ENCODE data around the gene PHYKPL.

PHYKPL gene

DNA sequence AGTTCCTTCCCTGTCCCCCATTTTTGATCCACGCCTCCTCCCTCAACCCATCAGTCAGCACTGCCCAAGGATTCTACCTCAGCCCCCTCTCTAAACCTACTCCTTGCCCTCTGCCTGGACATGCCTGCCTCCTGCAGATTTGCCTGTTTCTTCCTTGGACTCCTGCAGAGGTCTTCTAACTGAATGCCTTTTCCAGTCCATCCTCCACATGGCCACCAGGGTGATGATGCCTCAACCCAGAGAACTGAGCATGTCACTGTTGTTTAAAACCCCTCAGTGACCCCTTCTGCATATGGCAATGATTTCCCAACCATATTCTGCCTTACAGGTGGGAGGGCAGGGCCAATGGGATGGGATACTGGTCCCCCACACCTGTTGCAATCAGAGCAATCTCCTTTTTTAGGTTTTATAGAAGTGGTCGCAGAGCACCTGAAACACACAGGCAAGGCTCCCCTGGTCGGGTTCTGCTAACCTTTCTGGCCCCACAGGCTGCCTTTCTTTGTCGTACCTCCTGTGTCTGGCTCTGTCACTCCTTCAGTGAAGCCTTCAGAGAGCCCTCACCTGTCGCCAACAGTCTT is 9.3 kb downstream of the PHYKPL start:
- no peak for DNase-seq (ENCODE audit: low read depth)

DNA sequence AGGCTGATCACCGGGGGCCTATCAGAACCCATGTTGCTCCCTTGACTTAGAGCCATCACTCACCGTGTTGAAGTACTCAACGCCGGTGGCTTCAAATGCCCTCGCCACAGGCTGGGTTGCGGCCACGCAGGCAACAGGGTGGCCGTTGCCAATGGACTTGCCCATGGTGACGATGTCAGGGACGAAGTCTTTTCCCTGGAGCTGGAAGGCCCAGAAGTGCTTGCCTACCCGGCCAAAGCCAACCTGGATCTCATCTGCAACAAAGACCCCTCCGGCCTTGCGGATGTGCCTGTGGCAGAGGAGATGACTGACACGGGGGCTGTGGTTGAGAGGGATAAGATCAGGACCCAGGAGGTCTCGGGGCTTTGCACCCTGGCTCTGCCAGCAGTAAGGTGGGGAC is 10.3 kb downstream of the PHYKPL start:
- DNase-seq (ENCODE audit: low read depth) = no peak

- no peak for DNase-seq (ENCODE audit: low read depth)
Observed at GRCh38 chr5:178221853-178222252, 10.7 kb downstream of the PHYKPL start.

- no peak for DNase-seq (ENCODE audit: low read depth)
Observed at GRCh38 chr5:178221282-178221681, 11.3 kb downstream of the PHYKPL start.

DNA sequence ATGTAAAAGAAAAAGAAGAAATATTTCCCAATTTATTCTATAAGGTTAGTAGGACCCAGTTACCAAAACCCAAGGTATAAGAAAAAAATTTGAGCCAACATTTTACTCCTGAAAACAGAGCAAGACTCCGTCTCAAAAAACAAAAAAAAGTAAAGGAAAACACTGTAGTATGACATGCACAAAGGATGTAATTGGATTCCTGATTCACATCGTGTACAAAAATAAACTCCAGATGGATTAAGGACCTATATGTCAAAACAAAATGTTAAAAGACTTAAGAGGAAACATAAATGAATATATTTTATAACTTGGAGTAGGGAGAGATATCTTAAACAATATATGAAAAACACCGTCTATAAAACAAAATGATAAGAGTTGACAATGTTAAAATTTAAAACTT is 13.8 kb downstream of the PHYKPL start:
- DNase-seq (ENCODE audit: low read depth) = no peak

DNA sequence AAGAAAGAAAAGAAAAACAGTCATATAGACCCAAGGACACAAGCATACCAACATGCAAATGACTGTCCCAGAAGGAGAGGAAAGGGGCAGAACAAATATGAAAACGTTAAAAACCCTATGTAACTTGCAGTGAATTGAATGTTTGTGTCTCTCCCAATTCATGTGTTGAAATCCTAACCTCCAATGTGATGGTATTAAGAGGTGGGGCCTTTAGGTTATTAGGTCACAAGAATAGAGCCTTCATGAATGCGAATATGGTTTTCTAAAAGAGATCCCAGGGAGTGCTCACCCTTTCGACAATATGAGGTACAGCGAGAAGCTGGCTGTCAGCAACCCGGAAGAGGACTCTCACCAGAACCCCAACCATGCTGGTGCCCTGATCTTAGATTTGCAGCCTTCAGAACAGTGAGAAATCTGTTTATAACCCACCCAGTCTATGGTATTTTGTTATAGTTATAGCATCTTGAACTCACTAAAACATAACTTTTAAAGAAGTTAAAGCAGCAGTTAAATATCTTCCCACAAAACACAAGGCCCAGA is 14.3 kb downstream of the PHYKPL start:
- DNase-seq (ENCODE audit: low read depth) = no peak

DNA sequence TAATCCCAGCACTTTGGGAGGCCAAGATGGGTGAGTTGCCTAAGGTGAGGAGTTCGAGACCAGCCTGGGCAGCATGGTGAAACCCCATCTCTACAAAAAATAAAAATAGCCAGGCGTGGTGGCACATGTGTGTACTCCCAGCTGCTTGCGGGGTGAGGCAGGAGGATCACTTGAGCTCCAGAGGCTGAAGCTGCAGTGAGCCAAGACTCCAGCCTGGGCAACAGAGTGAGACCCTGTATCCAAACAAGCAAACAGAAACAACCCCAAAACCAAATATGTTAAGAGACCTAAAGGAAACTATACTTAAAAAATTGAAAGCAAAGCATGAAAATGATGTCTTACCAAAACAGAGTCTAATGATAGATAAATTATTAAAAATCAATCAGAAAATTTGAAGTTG is 15.8 kb downstream of the PHYKPL start:
- no peak for DNase-seq (ENCODE audit: low read depth)

DNA sequence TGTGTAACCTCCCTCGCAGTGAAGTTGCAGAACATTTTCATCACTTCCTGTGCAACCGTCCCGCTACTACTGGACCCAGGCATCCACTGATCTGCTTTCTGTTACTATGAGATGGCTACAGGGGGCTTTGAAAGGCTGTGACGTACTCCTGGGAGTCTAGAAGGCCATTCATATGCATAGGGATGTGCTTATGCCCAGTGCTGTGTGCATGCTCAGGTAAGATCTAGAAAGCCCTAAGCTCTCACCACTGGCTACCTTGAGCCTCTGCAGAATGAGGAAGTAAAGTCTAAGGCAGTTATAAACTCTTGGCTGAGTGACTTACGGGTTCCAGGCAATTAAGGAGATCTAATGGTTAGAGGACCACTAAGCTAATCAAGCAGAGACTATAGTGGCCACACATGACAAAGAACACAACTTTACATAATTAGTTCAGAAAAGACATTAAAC is 16.5 kb downstream of the PHYKPL start:
- no peak for DNase-seq (ENCODE audit: low read depth)

DNA sequence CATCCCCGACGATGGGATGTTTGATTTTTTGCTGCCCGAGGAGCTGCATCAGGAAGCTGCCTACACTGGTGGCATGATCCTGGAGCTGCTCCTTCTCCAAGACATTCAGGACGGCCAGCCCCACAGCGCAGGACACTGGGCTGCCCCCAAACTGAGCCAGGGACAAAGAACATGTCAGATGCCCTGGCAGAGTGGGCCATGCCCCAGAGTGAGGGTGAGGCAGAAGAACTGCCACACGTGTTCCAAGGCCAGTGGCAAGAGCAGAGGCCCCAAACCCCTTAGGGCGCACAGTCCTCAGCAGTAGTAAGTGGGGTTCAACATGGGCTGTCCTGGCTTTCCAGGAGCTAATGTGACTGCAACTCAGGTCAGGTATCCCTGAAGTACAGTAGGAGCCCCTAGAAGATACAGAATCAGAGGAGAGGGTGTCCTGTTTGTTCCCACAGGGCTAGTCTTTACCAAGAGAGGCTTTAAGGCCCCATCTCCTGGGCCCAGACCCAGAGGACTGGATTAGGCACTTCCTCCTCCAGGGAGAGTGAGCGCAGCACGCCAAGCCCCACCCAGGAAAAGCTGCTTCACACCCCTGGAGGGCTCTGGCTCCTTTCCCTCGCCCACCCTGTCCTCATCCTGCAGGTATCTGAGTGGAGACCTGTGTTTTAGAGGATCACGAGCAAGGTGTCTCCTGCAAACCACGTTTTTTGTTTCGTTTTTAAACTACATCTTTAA is 17.2 kb downstream of the PHYKPL start:
- DNase-seq (ENCODE audit: low read depth) = no peak

- no peak for DNase-seq (ENCODE audit: low read depth)
Observed at GRCh38 chr5:178214160-178214803, 18.3 kb downstream of the PHYKPL start.

DNA sequence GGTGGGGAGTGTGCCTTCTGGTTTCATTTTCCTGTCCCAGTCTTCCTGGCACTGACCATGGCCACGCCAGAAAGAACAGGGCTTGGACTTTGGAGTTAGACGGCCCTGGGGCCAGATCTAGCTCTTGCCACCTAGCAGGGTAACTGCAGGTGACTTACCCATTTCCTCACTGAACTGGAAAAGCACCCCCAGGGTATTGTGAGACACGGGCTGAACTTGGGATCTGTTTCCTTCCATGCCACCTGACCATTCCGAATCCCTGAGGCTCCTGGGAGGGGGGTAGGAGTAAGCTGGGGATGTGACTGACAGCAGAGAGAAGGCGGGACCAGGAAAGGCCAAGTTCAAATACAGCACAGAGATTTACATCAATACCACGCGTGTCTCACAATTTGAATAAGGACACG is 18.9 kb downstream of the PHYKPL start:
- DNase-seq (ENCODE audit: low read depth) = no peak

DNA sequence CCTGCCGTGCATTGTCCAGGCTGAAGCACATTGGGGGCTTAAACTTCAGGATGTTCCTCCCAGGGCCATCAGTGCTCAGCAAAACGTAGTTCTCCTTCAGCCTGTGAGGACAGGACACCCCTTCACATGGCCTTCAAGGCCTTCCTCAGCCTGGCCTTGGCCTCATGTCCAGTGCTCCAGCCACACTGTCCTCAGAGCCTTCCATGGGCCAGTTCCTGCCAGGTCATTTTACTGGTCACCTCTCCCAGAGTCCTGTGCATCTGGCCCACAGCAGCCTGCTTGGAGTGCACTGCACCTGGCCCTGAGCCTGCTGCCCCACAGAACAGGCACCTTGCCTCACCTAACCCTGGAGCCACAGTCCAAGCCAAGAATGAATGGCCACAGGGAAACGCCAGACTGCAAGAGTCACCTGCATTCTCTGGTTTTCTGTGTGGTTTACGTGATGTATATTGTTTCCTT is 19.6 kb downstream of the PHYKPL start:
- no peak for DNase-seq (ENCODE audit: low read depth)

GRCh38 chr5:178212241-178213002 is 20.2 kb downstream of the PHYKPL start:
- DNase-seq (ENCODE audit: low read depth) = no peak

DNA sequence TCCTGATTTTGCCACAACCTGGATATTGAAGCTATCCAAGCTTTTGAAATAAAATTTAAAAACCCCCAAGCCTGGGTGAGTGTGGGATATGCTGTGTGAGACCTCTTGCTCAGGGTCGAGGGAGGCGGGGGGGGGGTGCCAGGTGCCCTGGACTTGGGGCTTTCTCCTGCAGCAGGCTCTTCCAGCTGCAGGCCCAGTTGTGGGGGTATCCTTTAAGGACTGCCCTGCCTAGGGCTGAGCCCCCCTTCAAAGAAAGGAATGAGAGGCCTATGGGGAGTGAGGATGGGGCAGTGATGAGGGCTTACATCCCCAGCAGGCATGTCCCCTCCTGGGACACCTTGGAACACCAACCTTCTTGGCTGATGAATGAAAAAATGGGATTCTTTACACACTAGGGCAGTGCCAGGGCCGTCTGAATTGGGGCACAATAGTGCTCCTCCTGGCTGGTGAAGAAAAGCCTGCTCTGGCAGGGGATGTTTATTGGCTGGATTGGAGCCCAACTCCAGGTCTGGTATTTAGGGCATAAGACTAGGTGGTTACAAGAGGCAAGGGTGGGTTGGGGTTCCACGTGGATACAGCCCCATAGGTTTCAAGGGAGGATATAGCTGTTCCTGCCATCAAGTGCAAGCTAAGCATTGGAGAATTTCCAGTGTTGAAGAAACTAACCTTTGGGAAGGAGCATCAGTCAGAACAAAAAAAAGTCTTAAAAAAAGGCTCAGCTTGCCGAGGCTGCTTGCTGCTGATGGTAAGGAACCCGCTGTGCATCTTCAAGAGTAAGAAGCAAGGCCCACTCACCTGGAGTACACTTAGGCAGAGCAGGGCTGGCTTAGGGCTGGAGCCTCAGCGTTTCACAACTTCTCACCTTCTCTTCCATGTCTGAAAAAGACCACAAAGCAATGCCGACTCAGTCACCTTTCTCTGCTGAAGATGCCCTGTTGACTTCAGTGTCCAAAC is 21.2 kb downstream of the PHYKPL start:
- DNase-seq (ENCODE audit: low read depth) = no peak

DNA sequence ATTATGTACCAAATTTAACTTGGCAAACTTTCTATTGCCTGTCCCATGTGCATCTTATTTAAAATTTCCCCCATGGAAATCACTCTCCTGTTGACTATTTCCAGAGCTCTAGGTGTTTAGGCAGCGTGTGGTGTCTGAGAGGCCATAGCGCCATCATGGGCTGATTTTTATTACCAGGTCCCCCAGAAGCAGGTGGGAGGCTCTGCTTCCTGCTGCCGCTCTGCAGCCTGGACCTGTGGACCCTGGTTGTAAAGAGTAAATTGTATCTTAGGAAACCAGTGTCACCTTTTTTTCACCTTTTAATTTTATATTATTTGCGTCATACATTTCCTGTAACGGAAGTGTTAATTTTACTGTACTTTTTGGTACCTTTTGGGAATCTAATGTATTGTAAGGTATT is 21.9 kb downstream of the PHYKPL start:
- DNase-seq (ENCODE audit: low read depth) = no peak

DNA sequence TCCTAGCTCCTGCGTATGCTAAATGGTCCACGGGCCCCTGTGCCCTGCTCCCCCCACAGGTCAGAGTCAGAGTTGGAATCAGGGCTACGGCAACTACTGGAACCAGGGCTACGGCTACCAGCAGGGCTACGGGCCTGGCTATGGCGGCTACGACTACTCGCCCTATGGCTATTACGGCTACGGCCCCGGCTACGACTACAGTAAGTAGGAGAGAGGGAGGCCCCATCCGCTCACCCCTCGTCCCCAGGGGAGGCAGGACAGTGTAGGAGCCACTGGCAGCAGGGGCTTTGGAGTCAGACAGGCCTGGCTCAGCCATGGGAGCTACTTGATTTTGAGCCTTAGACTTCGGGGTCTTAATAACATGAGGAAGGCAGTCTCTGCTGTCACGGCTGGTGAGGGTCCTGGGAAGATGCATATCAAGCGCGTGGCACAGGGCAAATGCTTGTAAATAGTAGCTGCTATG is 22.5 kb downstream of the PHYKPL start:
- no peak for DNase-seq (ENCODE audit: low read depth)

GRCh38 chr5:178209334-178210072 is 23.1 kb downstream of the PHYKPL start:
- no peak for DNase-seq (ENCODE audit: low read depth)

DNA sequence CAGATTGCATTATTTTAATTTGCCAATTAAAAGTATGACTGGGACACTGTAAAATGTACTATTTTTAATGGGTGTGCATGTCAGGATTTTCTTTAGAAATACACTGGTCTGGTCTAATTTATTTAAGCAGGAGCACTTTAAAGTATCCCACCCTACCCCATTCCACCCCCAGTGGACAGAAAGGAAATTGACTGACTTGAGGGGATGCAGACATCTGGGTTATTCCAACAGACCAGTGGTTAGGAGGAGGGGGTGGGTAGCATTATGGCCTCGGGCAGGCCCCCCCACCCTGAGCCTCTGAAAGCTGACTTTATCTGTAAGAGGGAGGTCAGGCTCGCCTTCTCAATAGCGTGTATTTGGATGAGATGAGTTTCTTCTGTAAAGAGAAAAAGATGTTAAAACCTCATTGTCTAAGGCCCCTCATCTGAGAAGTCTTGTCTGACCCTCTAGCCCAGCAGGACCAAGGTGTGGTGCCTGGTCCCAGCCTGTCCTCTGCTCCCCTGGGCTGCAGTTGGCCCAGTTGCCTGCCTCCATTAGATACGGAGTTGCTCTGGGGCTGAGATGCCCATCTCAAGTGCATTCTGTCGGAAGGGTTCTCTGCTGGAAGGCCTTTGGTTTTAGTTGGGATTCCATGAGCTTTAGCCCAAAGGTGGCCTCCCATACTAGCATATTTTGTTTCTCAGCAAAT is 23.9 kb downstream of the PHYKPL start:
- DNase-seq (ENCODE audit: low read depth) = no peak

DNA sequence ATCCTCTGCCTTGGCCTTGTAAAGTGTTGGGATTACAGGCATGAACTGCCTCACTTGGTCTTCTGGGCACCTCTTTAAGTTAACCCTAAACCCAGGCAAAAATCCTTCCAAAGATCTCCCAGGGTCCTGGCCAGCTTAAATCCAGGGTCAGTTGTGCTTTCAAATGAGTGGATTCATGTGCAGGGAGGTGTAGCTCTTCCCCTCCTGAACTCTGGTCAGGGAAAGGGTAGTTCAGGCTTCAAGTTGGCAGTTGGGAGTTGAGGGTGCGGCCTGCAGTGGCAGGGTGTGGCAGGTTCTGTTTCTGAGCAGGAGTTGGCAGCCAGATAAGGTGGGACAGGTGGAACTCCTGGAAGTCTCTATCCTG is 24.7 kb downstream of the PHYKPL start:
- no peak for DNase-seq (ENCODE audit: low read depth)

All from stimulated activated CD8-positive, alpha-beta memory T cell treated with anti-CD3 and anti-CD28 coated beads, Interleukin-15, amount 100 ng/mL, for 1 hour (primary cell).